ENCODE results near the gene MAP2K6. TPM values are rescaled to one million over a fixed set of nuclear protein-coding genes. Genes with fewer than 3 reads are reported as not detected.

Gene MAP2K6
- total RNA-seq, 1 donor from 2014 or later = 101 TPM

- H3K36me3 Mint-ChIP-seq = no peaks in the 10 kb centered on the region
- H3K4me1 ChIP-seq = no peaks in the 10 kb centered on the region
- no peak overlapping the region for H3K9ac ChIP-seq
- H2AFZ ChIP-seq (replicated peaks) = peak overlapping the region; percentile 44
- no peak overlapping the region for H3K27ac ChIP-seq
- H3K4me1 Mint-ChIP-seq = no peaks in the 10 kb centered on the region
- H3F3A ChIP-seq (ENCODE audit: low read depth) = no peaks in the 10 kb centered on the region
- H3K9me3 ChIP-seq (ENCODE audit: low read depth) = no peaks in the 10 kb centered on the region
- H3K9me3 Mint-ChIP-seq = no peaks in the 10 kb centered on the region
- DNase-seq (ENCODE audit: low spot score) = no peak
- no peaks in the 10 kb centered on the region for H3K36me3 ChIP-seq
- no peak overlapping the region for H3K4me2 ChIP-seq
- H3K4me3 Mint-ChIP-seq = no peak overlapping the region
- H4K20me1 ChIP-seq (ENCODE audit: low read depth) = no peaks in the 10 kb centered on the region
- H3K27ac Mint-ChIP-seq = no peak overlapping the region
- no peak overlapping the region for H3K4me3 ChIP-seq
- H3K79me2 ChIP-seq (ENCODE audit: low read depth) = no peaks in the 10 kb centered on the region
- peaks cover 2% of the 10 kb centered on the region for H3K27me3 Mint-ChIP-seq (ENCODE audit: insufficient read depth, low read depth)
- H3K27me3 ChIP-seq = no peaks in the 10 kb centered on the region
- TF ChIP-seq EZH2 (IDR thresholded peaks at IDR 0.05) (no peak), EZH2phosphoT487 (IDR thresholded peaks at IDR 0.05) (no peak)
- TF ChIP-seq, protein P1, sequence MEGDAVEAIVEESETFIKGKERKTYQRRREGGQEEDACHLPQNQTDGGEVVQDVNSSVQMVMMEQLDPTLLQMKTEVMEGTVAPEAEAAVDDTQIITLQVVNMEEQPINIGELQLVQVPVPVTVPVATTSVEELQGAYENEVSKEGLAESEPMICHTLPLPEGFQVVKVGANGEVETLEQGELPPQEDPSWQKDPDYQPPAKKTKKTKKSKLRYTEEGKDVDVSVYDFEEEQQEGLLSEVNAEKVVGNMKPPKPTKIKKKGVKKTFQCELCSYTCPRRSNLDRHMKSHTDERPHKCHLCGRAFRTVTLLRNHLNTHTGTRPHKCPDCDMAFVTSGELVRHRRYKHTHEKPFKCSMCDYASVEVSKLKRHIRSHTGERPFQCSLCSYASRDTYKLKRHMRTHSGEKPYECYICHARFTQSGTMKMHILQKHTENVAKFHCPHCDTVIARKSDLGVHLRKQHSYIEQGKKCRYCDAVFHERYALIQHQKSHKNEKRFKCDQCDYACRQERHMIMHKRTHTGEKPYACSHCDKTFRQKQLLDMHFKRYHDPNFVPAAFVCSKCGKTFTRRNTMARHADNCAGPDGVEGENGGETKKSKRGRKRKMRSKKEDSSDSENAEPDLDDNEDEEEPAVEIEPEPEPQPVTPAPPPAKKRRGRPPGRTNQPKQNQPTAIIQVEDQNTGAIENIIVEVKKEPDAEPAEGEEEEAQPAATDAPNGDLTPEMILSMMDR (IDR thresholded peaks at IDR 0.05) = no peak
Measured at GRCh38 chr17:69594641-69595040, 180.1 kb downstream of the MAP2K6 start.

DNA sequence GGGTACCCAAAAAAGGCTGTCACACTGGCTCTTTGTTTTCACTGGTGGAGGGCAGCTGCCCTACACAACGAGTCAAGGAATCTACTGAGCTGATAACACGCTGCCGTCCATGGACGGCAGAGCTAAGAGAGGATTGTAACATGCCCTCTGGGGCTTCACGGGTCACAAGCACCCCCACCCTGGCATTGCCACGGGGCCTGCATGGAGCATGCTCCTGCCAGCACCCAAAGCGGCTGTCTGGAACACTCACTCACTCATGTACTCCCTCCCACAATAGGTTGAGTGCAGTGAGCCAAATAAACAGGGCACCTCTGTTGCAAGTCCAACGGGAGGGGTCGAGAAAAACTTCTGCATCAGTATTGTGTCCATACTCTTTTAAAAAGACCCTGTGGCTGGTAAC lies 181.6 kb downstream of the MAP2K6 start:
- H3F3A ChIP-seq (ENCODE audit: low read depth) = no peaks in the 10 kb centered on the region
- Mint-ChIP-seq H3K27ac (no peak overlapping the region), H3K27me3 (ENCODE audit: insufficient read depth, low read depth) (no peaks in the 10 kb centered on the region), H3K9me3 (no peaks in the 10 kb centered on the region), H3K4me1 (no peaks in the 10 kb centered on the region), H3K4me3 (no peak overlapping the region), H3K36me3 (no peaks in the 10 kb centered on the region)
- no peaks in the 10 kb centered on the region for H3K79me2 ChIP-seq (ENCODE audit: low read depth)
- H4K20me1 ChIP-seq (ENCODE audit: low read depth) = no peaks in the 10 kb centered on the region
- TF ChIP-seq EZH2 (IDR thresholded peaks at IDR 0.05) = no peak
- TF ChIP-seq, protein P1 (IDR thresholded peaks at IDR 0.05) = no peak
- TF ChIP-seq EZH2phosphoT487 (IDR thresholded peaks at IDR 0.05) = no peak
- no peak overlapping the region for H3K4me2 ChIP-seq
- no peaks in the 10 kb centered on the region for H3K36me3 ChIP-seq
- H3K4me1 ChIP-seq = no peaks in the 10 kb centered on the region
- no peak for DNase-seq (ENCODE audit: low spot score)
- no peak overlapping the region for H3K4me3 ChIP-seq
- no peak overlapping the region for H3K9ac ChIP-seq
- no peaks in the 10 kb centered on the region for H3K9me3 ChIP-seq (ENCODE audit: low read depth)
- H2AFZ ChIP-seq (replicated peaks) = no peak overlapping the region
- no peaks in the 10 kb centered on the region for H3K27me3 ChIP-seq
- no peak overlapping the region for H3K27ac ChIP-seq

- Histone ChIP-seq H3F3A (ENCODE audit: low read depth) (no peaks in the 10 kb centered on the region), H3K4me3 (no peak overlapping the region), H3K36me3 (no peaks in the 10 kb centered on the region), H2AFZ (replicated peaks) (no peak overlapping the region), H3K79me2 (ENCODE audit: low read depth) (no peaks in the 10 kb centered on the region), H3K4me1 (no peaks in the 10 kb centered on the region), H3K27me3 (no peaks in the 10 kb centered on the region), H3K9me3 (ENCODE audit: low read depth) (no peaks in the 10 kb centered on the region), H3K9ac (no peak overlapping the region), H3K27ac (no peak overlapping the region), H3K4me2 (no peak overlapping the region), H4K20me1 (ENCODE audit: low read depth) (no peaks in the 10 kb centered on the region)
- Mint-ChIP-seq H3K27me3 (ENCODE audit: insufficient read depth, low read depth) (no peaks in the 10 kb centered on the region), H3K36me3 (no peaks in the 10 kb centered on the region), H3K9me3 (no peaks in the 10 kb centered on the region), H3K4me1 (no peaks in the 10 kb centered on the region), H3K4me3 (no peak overlapping the region), H3K27ac (no peak overlapping the region)
- no peak for TF ChIP-seq EZH2 (IDR thresholded peaks at IDR 0.05)
- no peak for TF ChIP-seq EZH2phosphoT487 (IDR thresholded peaks at IDR 0.05)
- TF ChIP-seq, protein P1 (IDR thresholded peaks at IDR 0.05) = no peak
- no peak for DNase-seq (ENCODE audit: low spot score)
Measured at GRCh38 chr17:69597898-69598692, 183.6 kb downstream of the MAP2K6 start.
